C4-2B (cell line): Measurements from ENCODE around the gene KRTAP4-6.

Source experiments
- ZFX ChIP-seq: fragments of 450-650 bp; IDR thresholded peaks from 2 replicates; pipeline ENCODE4 v1.6.1; 2017
- TF ChIP-seq, protein P1 (sequence below): fragments of 450-650 bp; conservative IDR thresholded peaks from 2 replicates; pipeline ENCODE4 v1.5.1; 2017; ENCODE audit warnings: mild to moderate bottlenecking

DNA sequence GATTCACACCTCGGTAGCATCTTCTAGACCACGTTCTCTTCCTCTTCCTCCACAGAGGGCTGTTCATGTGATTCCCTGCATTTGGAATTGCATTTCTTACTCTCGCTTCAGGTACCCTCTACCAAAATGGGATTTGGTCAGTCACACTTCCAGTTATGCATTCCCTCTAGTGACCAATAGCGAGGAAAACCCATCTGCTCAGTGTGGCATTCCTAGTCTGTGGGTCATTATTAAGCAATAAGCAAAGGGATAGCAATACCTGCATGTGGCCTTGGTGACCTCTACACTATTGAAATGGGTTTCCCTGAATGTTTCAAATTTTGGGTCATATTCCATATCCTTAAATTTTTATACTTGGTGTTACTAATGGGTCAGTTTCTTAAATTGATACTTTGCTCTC is 9.7 kb upstream of the KRTAP4-6 start:
- TF ChIP-seq, protein P1, sequence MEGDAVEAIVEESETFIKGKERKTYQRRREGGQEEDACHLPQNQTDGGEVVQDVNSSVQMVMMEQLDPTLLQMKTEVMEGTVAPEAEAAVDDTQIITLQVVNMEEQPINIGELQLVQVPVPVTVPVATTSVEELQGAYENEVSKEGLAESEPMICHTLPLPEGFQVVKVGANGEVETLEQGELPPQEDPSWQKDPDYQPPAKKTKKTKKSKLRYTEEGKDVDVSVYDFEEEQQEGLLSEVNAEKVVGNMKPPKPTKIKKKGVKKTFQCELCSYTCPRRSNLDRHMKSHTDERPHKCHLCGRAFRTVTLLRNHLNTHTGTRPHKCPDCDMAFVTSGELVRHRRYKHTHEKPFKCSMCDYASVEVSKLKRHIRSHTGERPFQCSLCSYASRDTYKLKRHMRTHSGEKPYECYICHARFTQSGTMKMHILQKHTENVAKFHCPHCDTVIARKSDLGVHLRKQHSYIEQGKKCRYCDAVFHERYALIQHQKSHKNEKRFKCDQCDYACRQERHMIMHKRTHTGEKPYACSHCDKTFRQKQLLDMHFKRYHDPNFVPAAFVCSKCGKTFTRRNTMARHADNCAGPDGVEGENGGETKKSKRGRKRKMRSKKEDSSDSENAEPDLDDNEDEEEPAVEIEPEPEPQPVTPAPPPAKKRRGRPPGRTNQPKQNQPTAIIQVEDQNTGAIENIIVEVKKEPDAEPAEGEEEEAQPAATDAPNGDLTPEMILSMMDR: no peak
- TF ChIP-seq ZFX: no peak
